ENCODE measurements around the gene PPID.

DNA sequence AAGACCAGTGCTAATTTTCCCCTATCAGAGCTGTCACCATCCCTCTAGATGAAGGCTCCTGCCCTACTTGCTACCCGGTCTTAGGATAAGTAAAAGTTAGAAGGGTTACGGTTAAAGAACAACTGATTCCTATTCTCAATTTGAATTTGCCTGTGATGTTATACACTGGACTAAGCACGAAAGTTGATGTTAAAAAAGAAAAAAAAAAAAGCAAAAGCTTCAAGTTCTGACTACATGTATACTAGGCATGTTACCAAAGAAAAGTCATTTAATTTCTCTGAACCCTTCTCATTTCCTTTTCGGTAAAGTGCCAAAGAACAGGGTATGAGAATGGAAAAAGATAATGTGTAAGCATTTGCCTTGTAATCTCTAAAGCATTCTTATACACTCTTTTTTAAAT, 1.4 kb upstream of the PPID start:
- TF ChIP-seq CTCF (IDR thresholded peaks at IDR 0.05; ENCODE audit: low read length) (no peak), EZH2phosphoT487 (IDR thresholded peaks at IDR 0.05; ENCODE audit: low read length) (no peak), EZH2 (optimal IDR thresholded peaks at IDR 0.05; ENCODE audit: low read depth, low read length) (no peak)
